VCaP (cell line): ENCODE data around the gene CTAGE9.

Experiments
- H3K27ac ChIP-seq: fragments of 450-650 bp; 2 replicates; pipeline ENCODE4 v1.5.1; 2017
- TF ChIP-seq, protein P1 (sequence below): fragments of 450-650 bp; conservative IDR thresholded peaks from 2 replicates; pipeline ENCODE4 v1.5.1; 2017; ENCODE audit warnings: mild to moderate bottlenecking, moderate library complexity

Gene CTAGE9

DNA sequence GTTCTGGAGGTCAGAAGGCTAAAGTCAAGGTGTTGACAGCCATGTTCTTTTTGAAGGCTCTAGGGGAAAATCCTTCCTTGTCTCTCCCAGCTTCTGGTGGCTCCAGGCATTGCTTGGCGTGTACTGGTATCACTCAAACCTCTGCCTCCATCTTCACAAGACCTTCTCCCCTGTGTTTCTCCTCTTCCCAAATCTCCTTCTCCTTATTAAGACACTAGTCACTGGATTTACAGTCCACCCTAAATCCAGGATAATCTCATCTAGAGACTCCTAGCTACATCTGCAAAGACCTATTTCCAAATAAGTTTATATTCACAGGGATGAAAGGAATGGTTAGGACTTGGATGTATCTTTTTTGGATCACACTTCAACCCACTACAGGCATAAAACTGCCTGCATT is 26.0 kb upstream of the CTAGE9 start:
- TF ChIP-seq, protein P1, sequence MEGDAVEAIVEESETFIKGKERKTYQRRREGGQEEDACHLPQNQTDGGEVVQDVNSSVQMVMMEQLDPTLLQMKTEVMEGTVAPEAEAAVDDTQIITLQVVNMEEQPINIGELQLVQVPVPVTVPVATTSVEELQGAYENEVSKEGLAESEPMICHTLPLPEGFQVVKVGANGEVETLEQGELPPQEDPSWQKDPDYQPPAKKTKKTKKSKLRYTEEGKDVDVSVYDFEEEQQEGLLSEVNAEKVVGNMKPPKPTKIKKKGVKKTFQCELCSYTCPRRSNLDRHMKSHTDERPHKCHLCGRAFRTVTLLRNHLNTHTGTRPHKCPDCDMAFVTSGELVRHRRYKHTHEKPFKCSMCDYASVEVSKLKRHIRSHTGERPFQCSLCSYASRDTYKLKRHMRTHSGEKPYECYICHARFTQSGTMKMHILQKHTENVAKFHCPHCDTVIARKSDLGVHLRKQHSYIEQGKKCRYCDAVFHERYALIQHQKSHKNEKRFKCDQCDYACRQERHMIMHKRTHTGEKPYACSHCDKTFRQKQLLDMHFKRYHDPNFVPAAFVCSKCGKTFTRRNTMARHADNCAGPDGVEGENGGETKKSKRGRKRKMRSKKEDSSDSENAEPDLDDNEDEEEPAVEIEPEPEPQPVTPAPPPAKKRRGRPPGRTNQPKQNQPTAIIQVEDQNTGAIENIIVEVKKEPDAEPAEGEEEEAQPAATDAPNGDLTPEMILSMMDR = no peak
- no peak overlapping the region for H3K27ac ChIP-seq

DNA sequence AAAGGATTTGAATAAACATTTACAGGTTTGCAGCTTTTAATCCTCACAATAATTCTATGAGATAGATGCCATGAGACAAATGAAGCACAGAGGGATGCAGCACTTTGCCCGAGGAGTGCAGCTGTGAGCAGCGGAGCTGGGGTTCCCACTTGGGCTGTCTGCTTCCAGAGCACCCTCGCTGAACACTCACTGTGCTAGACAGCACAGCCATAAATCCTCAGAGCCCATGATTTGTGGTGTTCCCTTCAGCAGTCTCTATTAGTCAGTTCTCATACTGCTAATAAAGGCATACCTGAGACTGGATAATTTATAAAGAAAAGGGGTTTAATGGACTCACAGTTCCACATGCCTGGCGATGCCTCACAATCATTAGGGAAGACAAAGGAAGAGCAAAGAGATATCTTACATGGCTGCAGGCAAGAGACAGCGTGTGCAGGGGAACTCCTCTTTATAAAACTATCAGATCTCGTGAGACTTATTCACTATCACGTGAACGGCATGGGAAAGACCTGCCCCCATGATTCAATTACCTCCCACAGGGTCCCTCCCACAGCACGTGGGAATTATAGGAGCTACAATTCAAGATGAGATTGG is 25.3 kb upstream of the CTAGE9 start:
- H3K27ac ChIP-seq = no peak overlapping the region
- TF ChIP-seq, protein P1 = no peak

DNA sequence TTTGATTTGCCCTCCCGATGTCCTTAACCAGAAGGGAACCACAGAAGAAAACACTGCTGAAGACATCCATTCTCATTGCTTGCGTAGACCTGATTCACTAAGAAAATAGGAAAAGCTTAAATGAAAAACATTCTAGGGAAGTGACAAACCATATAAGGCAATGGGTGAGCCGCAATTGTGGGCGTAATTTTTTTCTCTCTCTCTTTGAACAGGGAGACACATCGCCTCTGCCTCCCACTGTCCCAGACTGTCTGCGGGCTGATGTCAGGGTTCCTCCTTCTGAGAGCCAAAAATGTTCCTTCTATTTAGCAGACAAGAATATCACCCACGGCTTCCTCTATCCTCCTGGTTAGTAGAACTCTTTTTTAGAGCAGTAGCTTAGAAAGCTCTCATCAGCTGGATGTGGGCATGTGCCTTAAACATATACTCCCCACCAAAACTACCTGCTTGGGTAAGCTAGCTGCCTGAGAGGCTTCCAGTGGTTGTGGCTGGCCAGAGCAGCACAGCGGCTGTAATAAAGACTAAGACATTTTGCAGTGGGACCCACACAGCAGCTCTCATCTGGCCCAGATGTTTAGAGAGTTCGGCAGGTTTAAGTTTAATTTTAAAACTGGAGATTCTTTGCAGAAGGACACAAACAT is 22.7 kb upstream of the CTAGE9 start:
- no peak overlapping the region for H3K27ac ChIP-seq
- TF ChIP-seq, protein P1 = no peak

DNA sequence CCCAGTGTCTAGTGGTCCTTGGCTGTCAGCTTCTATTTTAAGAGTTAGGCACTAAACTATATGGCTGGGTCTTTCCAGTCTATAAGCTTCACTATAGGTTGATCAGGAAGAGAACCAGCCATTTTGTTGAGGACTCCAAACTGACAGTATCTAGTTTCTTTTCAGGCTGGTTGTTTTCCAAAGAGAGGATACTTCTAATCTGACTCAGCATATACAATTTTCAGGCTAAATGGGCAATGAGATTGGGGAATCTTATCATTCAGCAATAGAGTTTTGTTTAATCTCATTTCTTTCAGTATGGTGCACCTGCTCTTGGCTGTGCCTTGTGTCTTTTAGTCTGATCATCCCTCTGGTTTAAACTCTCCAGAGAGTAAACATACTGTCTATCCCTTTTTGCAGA is 20.4 kb upstream of the CTAGE9 start:
- TF ChIP-seq, protein P1 = no peak
- H3K27ac ChIP-seq = no peak overlapping the region

DNA sequence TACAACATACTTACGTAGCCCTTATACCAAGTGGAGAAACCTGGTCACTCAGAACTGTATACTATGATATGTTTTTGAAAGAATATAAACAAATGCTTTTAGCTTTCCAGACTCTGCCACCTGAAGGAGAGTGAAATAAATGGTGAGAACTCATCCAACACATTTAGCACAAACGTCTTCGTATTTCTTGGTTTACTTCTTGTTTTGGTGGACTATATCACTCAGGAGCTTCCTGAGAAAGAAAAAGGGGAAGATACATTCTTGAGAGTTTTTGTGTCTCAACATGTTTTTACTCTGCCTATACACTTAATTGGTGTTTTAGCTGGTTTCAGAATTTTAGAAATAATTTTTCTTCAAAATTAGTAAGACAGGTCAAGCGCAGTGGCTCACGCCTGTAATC is 19.4 kb upstream of the CTAGE9 start:
- H3K27ac ChIP-seq = no peak overlapping the region
- TF ChIP-seq, protein P1 = no peak

DNA sequence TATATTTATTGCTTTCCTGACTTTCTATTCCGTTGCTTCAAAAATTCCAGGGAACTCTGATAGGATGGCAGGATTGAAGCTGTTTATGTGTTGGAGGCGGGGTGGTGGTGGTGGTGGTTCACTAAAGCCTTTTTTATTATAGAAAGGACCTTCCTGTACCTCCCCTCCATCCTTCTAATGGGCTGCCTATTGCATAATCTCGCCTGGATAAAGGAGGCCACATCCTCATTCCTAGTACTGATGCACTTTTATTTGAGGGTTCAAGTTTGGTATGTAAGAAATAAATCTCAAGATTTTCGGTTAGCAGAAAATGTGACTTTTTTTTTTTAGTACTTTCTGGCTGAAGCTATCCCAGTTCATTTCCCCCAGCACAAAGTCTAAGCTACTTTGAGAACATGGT is 18.7 kb upstream of the CTAGE9 start:
- TF ChIP-seq, protein P1 = no peak
- no peak overlapping the region for H3K27ac ChIP-seq

DNA sequence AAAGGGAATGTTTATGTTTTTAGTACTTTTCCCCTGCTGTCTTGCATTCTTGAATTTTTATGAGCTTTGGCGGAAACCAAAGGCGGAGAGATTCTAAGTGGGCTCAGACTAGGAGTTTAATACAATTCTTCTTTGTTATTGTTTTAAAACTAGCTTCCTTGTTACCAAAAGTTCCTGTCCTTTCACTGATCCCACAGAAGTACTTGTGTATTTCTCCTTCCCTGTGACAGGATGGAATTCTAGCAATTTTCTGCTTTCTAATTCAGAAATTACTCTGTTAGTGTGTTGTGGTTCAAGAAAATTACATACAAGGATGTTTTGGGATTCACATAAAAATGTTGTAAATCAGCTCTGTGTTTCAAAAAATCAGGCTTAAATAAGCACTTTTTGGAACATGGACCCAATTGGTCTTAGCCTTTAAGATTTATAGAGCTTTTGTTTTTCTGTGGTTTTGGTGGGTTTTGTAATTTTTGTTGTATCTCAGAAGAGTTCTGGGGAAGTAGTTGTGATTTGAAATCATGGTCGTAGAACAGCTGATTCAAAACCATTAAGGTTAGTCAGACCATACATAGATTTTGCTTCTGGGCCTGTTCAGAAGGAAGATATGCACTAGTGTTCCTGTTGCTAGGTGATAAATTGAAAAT is 17.6 kb upstream of the CTAGE9 start:
- TF ChIP-seq, protein P1 = no peak
- H3K27ac ChIP-seq = no peak overlapping the region
